GM20000 (cell line): ENCODE measurements around the gene SPSB1.

Source experiments
- DNase-seq: peaks from one replicate; pipeline ENCODE4 v3.0.0; 2012; ENCODE audit warnings: low spot score
- CTCF ChIP-seq: IDR thresholded peaks from 2 replicates; pipeline ENCODE4 v1.5.1; 2012; ENCODE audit warnings: mild to moderate bottlenecking, control low read depth; ENCODE audit errors: extremely low read depth, missing control alignments

SPSB1 gene

DNA sequence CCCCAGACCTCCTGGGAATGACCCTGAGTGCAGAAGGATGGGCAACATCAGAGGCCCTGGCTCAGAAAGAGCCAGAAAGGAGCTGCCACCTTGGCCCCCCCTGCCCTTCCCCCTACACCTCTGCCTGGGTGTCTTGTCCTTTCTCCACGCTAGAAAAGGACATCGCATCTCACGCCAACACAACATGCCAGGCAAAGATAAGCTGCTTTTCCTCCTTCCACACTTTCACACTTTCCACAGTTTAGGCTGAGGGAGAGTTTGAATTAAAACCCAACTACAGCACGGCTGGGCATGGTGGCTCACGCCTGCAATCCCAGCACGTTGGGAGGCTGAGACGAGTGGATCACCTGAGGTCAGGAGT, 109.5 kb downstream of the SPSB1 start:
- no peak for DNase-seq
- no peak for TF ChIP-seq CTCF

GRCh38 chr1:9402717-9403225, 110.1 kb downstream of the SPSB1 start:
- no peak for TF ChIP-seq CTCF
- DNase-seq = no peak

- no peak for TF ChIP-seq CTCF
- no peak for DNase-seq
Measured at GRCh38 chr1:9404117-9404914, 111.6 kb downstream of the SPSB1 start.

DNA sequence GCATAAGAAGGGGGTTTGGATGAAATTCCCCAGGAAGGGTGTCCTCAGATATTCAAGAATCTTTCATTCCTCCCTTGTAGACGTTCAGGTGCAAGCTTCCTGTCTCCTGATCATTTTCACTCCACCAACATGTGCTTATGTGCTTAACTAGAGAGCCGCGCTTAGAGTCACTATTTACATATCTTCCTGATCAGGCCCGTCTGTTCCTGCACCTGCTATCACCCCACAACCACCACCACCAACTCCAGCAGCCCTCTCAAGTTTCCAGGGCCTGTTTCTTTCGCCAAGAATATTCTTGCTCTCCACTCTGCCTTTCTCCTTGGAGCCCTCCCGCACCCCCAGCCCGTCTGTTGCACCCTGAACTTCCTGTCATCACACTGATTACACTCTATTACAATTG, 113.4 kb downstream of the SPSB1 start:
- peak; percentile 42 for DNase-seq
- TF ChIP-seq CTCF = no peak

- DNase-seq = peak; percentile 55
- no peak for TF ChIP-seq CTCF
Measured at GRCh38 chr1:9410737-9411297, 118.1 kb downstream of the SPSB1 start.

- peak; percentile 87 for DNase-seq
- TF ChIP-seq CTCF = no peak
Measured at GRCh38 chr1:9413071-9413876, 120.6 kb downstream of the SPSB1 start.

DNA sequence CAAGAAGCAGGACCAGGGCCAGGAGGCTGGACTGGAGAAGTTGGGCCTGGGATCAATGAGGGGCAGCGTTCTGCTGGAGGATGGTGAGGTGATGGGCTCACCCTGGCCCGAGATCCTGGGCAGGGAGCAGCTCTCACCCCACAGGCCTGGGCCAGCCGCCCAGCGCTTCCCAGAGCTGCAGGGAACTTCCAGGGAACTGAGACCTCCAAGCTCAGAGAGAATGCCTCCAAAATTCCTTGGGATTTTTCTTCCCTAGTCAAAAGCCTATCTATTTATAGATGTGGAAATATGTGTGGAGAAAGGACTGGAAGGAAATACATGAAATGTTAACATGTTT, 121.2 kb downstream of the SPSB1 start:
- TF ChIP-seq CTCF = no peak

More for the DNA sequence above, 121.2 kb downstream of the SPSB1 start:
- DNase-seq = no peak
